Left kidney (tissue), 8 donors: ENCODE data around the gene UBQLN2. TPM values are rescaled to one million over a fixed set of nuclear protein-coding genes. Genes with fewer than 3 reads are reported as not detected.
"Not testable (repeated sequence)": the region's sequence is repeated elsewhere in the genome, so short reads cannot be mapped to it uniquely, and the experiment has no call there.

Experiments
- DNase-seq: peaks from one replicate; pipeline ENCODE4 v3.0.0-alpha.2; 2013
- long read RNA-seq, 8 donors: transcript quantifications; one replicate each; lab custom pipeline, GENCODE V29; 2026
- polyA plus RNA-seq: library from polyadenylated mRNA; unstranded; fragments of 120-200 nt; gene quantifications from one replicate; pipeline ENCODE4 v1.2.1, GENCODE V29; 2013; ENCODE audit not compliant: insufficient read length

Gene UBQLN2
- polyA plus RNA-seq: 43.4 TPM
- long read RNA-seq, donor 1, full-length matches to known transcripts: 129 of 129 reads
- long read RNA-seq, donor 1, partial matches to known transcripts: 0 of 129 reads
- long read RNA-seq, donor 1, other reads (novel, unspliced or antisense): 0 of 129 reads
- long read RNA-seq, donor 2, full-length matches to known transcripts: 77 of 77 reads
- long read RNA-seq, donor 2, partial matches to known transcripts: 0 of 77 reads
- long read RNA-seq, donor 2, other reads (novel, unspliced or antisense): 0 of 77 reads
- long read RNA-seq, donor 3, full-length matches to known transcripts: 73 of 73 reads
- long read RNA-seq, donor 3, partial matches to known transcripts: 0 of 73 reads
- long read RNA-seq, donor 3, other reads (novel, unspliced or antisense): 0 of 73 reads
- long read RNA-seq, donor 4, full-length matches to known transcripts: 20 of 20 reads
- long read RNA-seq, donor 4, partial matches to known transcripts: 0 of 20 reads
- long read RNA-seq, donor 4, other reads (novel, unspliced or antisense): 0 of 20 reads
- long read RNA-seq, donor 5, full-length matches to known transcripts: 74 of 74 reads
- long read RNA-seq, donor 5, partial matches to known transcripts: 0 of 74 reads
- long read RNA-seq, donor 5, other reads (novel, unspliced or antisense): 0 of 74 reads
- long read RNA-seq, donor 6, full-length matches to known transcripts: 92 of 92 reads
- long read RNA-seq, donor 6, partial matches to known transcripts: 0 of 92 reads
- long read RNA-seq, donor 6, other reads (novel, unspliced or antisense): 0 of 92 reads
- long read RNA-seq, donor 7, full-length matches to known transcripts: 91 of 91 reads
- long read RNA-seq, donor 7, partial matches to known transcripts: 0 of 91 reads
- long read RNA-seq, donor 7, other reads (novel, unspliced or antisense): 0 of 91 reads
- long read RNA-seq, donor 8, full-length matches to known transcripts: 53 of 53 reads
- long read RNA-seq, donor 8, partial matches to known transcripts: 0 of 53 reads
- long read RNA-seq, donor 8, other reads (novel, unspliced or antisense): 0 of 53 reads

DNA sequence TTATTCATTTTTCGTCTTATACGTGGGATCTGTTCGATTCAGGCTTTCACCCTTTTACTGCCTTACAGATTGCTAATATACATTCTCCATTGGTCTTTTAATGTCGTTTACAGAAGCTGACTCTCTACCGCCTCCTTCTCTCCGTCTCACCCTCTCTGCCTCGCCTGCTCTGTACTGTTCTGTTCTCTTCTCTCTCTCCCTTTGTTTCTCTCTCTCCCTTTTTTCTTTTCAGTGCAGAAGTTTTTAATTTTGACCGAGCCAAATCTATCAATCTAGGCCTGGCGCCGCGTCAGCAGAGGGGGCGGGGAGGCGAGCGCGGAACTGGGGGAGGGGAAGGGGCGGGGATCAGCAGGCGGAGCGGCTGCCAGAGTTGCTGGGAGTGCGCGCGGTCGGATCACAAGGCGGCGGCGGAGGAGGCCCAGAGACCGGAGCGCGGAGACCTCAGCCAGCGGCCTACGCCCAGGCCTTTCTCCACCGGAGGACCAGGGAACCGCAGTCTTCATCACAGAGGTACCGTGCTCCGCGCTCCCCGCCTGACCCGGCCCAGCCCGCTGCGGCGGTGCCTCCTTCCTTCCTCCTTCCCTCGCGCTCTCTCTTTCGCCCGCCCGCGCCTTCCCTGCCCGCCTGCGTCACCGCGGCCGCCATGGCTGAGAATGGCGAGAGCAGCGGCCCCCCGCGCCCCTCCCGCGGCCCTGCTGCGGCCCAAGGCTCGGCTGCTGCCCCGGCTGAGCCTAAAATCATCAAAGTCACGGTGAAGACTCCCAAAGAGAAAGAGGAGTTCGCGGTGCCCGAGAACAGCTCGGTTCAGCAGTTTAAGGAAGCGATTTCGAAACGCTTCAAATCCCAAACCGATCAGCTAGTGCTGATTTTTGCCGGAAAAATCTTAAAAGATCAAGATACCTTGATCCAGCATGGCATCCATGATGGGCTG, at the start of gene UBQLN2:
UBQLN2 (plus strand) TSS at position 397 of the 931 bp plus-strand sequence; CDS start at position 644, 247 bp downstream.
- DNase-seq: peak; percentile 74

- DNase-seq: no peak
Observed at GRCh38 chrX:56519642-56520041, 43.8 kb upstream of the UBQLN2 start.

DNA sequence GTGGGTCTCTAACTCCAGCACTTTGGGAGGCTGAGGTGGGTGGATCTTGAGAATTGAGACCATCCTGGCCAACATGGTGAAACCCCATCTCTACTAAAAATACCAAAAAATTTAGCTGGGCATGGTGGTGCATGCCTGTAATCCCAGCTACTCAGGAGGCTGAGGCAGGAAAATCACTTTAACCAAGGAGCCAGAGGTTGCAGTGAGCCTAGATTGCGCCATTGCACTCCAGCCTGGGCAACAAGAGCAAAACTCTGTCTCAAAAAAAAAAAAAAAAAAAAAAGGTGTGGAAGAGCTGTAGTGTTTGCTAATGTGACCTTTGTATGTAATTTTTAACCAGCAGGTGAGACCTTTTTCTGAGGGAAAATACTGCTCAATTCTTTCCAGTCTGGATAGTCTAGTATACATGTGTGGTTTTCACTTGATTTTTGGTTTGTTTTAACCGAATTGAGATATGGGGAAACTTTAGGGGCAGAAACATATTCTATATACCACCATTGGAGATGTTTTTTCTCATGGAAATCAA, 33.9 kb upstream of the UBQLN2 start:
- not testable (repeated sequence) for DNase-seq

DNA sequence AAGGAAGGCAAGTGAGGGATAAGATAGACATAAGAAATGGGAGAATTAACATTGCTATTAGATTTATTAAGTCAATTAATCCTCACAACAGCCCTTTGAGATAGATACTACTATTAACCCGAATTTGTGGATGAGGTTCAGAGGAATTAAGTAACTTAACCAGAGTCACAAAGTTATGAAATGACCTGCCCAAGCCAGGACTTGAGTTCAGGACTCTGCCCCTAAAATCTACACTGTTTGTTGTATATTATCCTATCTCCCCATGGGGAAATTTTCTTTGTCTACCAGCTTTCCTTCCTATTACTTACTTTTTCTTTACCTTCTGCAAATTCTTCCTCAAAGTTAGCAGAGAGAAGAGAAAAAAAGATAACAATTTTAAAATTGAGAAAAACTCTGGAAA, 33.4 kb upstream of the UBQLN2 start:
- no peak for DNase-seq

DNA sequence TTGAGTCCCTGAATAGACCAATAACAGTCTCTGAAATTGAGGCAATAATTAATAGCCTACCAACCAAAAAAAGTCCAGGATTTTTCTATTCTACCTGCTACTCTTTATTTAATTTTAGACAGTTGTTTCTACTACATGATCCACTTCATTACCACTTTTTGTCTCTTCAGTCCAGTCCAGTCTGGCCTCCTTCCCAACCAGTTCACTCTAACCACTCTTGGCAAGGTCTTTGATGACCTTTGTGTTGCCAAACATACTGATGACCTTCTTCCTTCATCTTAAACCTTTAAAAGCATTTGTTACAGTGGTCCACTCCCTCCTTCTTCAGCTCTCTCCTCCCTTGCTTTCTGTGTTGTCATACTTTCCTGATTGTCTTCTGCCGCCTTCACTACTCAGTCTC, 12.8 kb upstream of the UBQLN2 start:
- DNase-seq: no peak

- no peak for DNase-seq
Observed at GRCh38 chrX:56554870-56555269, 8.6 kb upstream of the UBQLN2 start.

DNA sequence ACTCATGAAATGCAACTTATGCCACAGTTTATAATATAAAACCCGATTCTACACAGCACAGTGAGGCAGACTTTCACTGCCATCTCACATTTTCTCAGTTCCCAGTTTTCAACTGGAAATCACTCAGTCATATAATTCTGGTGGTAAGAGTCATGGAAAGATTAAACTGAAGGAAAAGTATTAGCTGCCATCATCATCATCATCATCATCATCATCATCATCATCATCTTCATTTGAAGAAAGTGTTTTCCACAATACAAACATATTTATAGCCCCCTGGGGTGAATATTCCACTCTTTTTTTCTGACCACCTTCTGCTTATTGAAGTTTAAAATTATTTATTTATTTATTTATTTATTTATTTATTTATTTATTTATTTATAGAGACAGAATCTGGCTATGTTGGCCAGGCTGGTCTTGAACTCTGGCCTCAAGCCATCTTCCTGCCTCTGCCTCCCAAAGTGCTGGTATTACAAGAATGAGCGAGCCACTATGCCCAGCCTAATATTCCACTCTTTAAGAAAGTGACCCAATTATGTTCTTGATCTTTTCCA, 6.0 kb upstream of the UBQLN2 start:
- no peak for DNase-seq

DNA sequence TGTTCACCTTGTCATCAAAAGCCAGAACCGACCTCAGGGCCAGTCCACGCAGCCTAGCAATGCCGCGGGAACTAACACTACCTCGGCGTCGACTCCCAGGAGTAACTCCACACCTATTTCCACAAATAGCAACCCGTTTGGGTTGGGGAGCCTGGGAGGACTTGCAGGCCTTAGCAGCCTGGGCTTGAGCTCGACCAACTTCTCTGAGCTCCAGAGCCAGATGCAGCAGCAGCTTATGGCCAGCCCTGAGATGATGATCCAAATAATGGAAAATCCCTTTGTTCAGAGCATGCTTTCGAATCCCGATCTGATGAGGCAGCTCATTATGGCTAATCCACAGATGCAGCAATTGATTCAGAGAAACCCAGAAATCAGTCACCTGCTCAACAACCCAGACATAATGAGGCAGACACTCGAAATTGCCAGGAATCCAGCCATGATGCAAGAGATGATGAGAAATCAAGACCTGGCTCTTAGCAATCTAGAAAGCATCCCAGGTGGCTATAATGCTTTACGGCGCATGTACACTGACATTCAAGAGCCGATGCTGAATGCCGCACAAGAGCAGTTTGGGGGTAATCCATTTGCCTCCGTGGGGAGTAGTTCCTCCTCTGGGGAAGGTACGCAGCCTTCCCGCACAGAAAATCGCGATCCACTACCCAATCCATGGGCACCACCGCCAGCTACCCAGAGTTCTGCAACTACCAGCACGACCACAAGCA, 898 bp downstream of the UBQLN2 start:
- no peak for DNase-seq

DNA sequence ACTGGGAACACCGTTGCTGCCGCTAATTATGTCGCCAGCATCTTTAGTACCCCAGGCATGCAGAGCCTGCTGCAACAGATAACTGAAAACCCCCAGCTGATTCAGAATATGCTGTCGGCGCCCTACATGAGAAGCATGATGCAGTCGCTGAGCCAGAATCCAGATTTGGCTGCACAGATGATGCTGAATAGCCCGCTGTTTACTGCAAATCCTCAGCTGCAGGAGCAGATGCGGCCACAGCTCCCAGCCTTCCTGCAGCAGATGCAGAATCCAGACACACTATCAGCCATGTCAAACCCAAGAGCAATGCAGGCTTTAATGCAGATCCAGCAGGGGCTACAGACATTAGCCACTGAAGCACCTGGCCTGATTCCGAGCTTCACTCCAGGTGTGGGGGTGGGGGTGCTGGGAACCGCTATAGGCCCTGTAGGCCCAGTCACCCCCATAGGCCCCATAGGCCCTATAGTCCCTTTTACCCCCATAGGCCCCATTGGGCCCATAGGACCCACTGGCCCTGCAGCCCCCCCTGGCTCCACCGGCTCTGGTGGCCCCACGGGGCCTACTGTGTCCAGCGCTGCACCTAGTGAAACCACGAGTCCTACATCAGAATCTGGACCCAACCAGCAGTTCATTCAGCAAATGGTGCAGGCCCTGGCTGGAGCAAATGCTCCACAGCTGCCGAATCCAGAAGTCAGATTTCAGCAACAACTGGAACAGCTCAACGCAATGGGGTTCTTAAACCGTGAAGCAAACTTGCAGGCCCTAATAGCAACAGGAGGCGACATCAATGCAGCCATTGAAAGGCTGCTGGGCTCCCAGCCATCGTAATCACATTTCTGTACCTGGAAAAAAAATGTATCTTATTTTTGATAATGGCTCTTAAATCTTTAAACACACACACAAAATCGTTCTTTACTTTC, 1.8 kb downstream of the UBQLN2 start:
- DNase-seq: no peak

- DNase-seq: no peak
Observed at GRCh38 chrX:56569378-56570057, 6.1 kb downstream of the UBQLN2 start.

DNA sequence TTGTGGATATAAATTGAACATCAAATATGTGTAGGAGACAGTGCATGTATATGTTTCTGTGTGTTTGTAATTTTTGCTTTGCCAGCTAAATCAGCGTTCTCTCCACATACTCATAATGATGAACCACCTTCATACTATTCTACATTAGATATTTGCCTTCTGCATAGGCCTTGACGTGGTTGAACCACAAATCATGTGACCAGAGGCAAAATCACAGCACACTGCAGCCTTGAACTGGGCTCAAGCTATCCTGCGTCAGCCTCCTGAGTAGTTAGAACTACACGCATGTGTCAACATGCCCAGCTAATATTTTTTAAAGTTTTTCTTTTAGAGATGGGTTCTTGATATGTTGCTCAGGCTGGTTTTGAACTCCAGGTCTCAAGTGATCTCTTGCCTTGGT, 9.5 kb downstream of the UBQLN2 start:
- no peak for DNase-seq

GRCh38 chrX:56574861-56575260, 11.4 kb downstream of the UBQLN2 start:
- no peak for DNase-seq

DNA sequence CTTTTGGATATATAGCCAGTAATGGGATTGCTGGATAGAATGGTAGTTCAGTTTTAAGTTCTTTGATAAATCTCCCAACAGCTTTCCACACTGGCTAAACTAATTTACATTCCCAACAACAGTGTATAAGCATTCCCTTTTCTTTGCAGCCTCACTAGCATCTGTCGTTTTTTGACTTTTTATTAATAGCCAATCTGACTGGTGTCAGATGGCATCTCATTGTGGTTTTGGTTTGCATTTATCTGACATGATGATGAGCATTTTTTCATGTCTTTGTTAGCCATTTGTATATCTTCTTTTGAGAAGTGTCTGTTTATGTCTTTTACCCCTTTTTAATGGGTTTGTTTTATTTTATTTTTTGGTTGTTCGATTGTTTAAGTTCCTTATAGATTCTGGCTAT, 13.3 kb downstream of the UBQLN2 start:
- DNase-seq: no peak

DNA sequence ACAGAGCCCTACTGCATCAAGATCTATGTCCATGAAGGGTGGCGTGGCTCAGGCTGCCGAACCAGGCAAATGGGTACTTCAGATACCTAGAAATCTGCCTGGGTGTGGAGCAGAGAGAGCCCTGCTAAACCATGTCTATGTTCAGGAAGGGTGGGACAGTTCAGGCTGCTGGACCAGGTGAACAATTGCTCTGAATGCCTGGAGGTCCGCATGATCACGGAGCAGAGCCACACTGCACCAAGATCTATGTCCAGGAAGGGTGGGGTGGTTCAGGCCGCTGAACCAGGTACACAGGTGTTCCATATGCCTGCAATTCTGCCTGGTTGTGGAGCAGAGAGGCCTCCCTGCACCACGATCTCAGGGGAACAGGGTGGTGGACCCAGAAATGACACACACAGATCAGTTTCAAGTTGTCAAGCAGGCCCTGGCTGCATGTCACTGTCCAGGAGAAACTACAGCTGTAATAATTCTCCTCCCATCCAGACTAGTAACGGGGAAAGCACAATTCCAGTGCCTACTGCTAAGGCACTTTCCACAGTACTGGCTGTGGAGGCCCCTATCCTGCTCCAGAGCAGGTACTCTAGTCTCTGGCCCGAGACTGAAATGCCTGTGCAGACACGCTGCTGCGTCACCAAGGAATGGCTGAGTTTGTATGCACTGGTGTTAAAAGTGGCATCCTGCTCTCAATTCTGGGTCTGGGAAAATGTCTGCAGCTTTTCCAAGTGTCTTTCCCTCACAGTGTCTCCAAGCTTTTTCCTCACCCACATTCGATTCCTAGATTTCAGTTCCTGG, 25.2 kb downstream of the UBQLN2 start:
- DNase-seq: no peak

- DNase-seq: not testable (repeated sequence)
Observed at GRCh38 chrX:56591830-56592229, 28.4 kb downstream of the UBQLN2 start.

GRCh38 chrX:56600141-56600540, 36.7 kb downstream of the UBQLN2 start:
- DNase-seq: no peak

GRCh38 chrX:56600987-56601386, 37.6 kb downstream of the UBQLN2 start:
- no peak for DNase-seq

- DNase-seq: no peak
Observed at GRCh38 chrX:56615282-56615681, 51.9 kb downstream of the UBQLN2 start.
